IMR-90 (cell line): ENCODE results near the gene SEC11C.

Experiments
- CEBPB ChIP-seq: IDR thresholded peaks from 2 replicates; pipeline ENCODE4 v1.6.1; 2012; ENCODE audit warnings: low read depth, low read length, improper control_type of control experiment
- FOS ChIP-seq: fragments of 150-350 bp; IDR thresholded peaks from 2 replicates; pipeline ENCODE4 v1.6.1; 2016; ENCODE audit warnings: low read depth, low read length
- MAFK ChIP-seq: IDR thresholded peaks from 2 replicates; pipeline ENCODE4 v1.6.1; 2012; ENCODE audit warnings: low read depth, low read length, improper control_type of control experiment
- MXI1 ChIP-seq: IDR thresholded peaks from 2 replicates; pipeline ENCODE4 v1.6.1; 2012; ENCODE audit warnings: low read depth, mild to moderate bottlenecking, low read length, moderate library complexity, borderline replicate concordance
- NFE2L2 ChIP-seq: fragments of 150-350 bp; IDR thresholded peaks from 2 replicates; pipeline ENCODE4 v1.6.1; 2016; ENCODE audit warnings: low read depth, mild to moderate bottlenecking, low read length
- POLR2A ChIP-seq: IDR thresholded peaks from 2 replicates; pipeline ENCODE4 v1.6.1; 2012; ENCODE audit warnings: mild to moderate bottlenecking, low read depth, low read length
- RCOR1 ChIP-seq: IDR thresholded peaks from 2 replicates; pipeline ENCODE4 v1.6.1; 2012; ENCODE audit warnings: mild to moderate bottlenecking, low read length, improper control_type of control experiment; ENCODE audit not compliant: insufficient replicate concordance
- RFX5 ChIP-seq: IDR thresholded peaks from 2 replicates; pipeline ENCODE4 v1.8.0; 2012; ENCODE audit warnings: low read depth, mild to moderate bottlenecking, low read length, moderate library complexity
- SMC3 ChIP-seq: fragments of 150-350 bp; IDR thresholded peaks from 2 replicates; pipeline ENCODE4 v1.6.1; 2016; ENCODE audit warnings: low read depth, mild to moderate bottlenecking, antibody characterized with exemption, low read length, moderate library complexity
- TF ChIP-seq, protein P1 (sequence below): conservative IDR thresholded peaks from 2 replicates; pipeline ENCODE4 v1.5.1; 2012; ENCODE audit warnings: mild to moderate bottlenecking, low read depth, low read length, improper control_type of control experiment
- TF ChIP-seq, protein P2 (sequence below): fragments of 150-350 bp; IDR thresholded peaks from 2 replicates; pipeline ENCODE4 v1.6.1; 2017; ENCODE audit warnings: mild to moderate bottlenecking, antibody characterized with exemption, low read length, low read depth
- TF ChIP-seq, protein P3 (sequence below): fragments of 150-350 bp; IDR thresholded peaks from 2 replicates; pipeline ENCODE4 v1.6.1; 2016; ENCODE audit warnings: low read depth, mild to moderate bottlenecking, low read length, moderate library complexity, borderline replicate concordance

DNA sequence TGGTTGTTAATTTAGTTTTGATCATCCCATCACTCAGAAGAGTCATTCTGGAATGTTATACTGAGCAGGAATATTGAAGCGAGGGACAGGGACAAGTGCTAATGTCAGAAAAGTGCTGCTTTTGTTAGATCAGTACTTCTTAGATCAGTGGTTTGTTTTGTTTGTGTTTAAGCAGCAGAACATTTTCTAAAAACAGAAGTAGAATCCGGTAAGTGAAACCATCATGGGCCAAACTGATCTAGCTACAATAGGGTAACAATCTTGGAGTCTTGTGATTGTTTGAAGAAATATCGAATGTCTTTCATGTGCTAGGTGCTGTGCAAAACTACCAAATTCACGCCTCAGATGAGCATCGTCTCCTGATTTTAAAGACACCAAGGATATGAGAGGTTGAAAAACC, 45.1 kb upstream of the SEC11C start:
- TF ChIP-seq, protein P1, sequence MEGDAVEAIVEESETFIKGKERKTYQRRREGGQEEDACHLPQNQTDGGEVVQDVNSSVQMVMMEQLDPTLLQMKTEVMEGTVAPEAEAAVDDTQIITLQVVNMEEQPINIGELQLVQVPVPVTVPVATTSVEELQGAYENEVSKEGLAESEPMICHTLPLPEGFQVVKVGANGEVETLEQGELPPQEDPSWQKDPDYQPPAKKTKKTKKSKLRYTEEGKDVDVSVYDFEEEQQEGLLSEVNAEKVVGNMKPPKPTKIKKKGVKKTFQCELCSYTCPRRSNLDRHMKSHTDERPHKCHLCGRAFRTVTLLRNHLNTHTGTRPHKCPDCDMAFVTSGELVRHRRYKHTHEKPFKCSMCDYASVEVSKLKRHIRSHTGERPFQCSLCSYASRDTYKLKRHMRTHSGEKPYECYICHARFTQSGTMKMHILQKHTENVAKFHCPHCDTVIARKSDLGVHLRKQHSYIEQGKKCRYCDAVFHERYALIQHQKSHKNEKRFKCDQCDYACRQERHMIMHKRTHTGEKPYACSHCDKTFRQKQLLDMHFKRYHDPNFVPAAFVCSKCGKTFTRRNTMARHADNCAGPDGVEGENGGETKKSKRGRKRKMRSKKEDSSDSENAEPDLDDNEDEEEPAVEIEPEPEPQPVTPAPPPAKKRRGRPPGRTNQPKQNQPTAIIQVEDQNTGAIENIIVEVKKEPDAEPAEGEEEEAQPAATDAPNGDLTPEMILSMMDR = no peak
- TF ChIP-seq POLR2A = no peak
- TF ChIP-seq MXI1 = no peak
- TF ChIP-seq, protein P2, sequence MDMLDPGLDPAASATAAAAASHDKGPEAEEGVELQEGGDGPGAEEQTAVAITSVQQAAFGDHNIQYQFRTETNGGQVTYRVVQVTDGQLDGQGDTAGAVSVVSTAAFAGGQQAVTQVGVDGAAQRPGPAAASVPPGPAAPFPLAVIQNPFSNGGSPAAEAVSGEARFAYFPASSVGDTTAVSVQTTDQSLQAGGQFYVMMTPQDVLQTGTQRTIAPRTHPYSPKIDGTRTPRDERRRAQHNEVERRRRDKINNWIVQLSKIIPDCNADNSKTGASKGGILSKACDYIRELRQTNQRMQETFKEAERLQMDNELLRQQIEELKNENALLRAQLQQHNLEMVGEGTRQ = no peak
- TF ChIP-seq, protein P3, sequence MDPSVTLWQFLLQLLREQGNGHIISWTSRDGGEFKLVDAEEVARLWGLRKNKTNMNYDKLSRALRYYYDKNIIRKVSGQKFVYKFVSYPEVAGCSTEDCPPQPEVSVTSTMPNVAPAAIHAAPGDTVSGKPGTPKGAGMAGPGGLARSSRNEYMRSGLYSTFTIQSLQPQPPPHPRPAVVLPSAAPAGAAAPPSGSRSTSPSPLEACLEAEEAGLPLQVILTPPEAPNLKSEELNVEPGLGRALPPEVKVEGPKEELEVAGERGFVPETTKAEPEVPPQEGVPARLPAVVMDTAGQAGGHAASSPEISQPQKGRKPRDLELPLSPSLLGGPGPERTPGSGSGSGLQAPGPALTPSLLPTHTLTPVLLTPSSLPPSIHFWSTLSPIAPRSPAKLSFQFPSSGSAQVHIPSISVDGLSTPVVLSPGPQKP = no peak
- no peak for TF ChIP-seq RFX5
- TF ChIP-seq NFE2L2 = no peak
- no peak for TF ChIP-seq RCOR1
- no peak for TF ChIP-seq CEBPB
- no peak for TF ChIP-seq SMC3
- TF ChIP-seq MAFK = no peak
- TF ChIP-seq FOS = no peak
